SU-DHL-6 (cell line): ENCODE data around the gene PTTG1IP2.

Experiments used
- EZH2phosphoT487 ChIP-seq: fragments of 200-600 bp; sonication (generic), shearing (Covaris generic); conservative IDR thresholded peaks from 2 replicates; pipeline ENCODE4 v1.6.1; 2018; ENCODE audit warnings: mild to moderate bottlenecking, antibody characterized with exemption, low read length, moderate library complexity, mixed read lengths
- TF ChIP-seq, protein P1 (sequence below): fragments of 200-600 bp; sonication (generic); IDR thresholded peaks from one replicate; pipeline ENCODE4 v1.5.1; 2017; ENCODE audit warnings: antibody characterized with exemption, mild to moderate bottlenecking, low read length, moderate library complexity; ENCODE audit not compliant: insufficient read depth, poor library complexity, severe bottlenecking

DNA sequence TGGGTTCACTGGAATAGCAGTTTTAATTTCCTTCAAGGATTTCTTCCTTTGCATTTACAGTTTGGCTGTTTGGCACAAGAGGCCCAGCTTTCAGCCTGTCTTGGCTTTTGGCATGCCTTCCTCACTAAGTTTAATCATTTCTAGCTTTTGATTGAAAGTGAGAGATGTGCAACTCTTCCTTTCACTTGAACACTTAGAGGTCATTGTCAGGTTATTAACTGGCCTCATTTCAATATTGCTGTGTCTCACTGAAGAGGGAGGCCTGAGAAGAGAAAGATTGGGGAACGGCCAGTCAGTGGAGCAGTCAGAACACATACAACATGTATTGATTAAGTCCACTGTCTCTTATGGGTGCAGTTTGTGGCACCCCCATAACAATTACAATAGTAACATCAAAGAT is 33.9 kb downstream of the PTTG1IP2 start:
- TF ChIP-seq, protein P1, sequence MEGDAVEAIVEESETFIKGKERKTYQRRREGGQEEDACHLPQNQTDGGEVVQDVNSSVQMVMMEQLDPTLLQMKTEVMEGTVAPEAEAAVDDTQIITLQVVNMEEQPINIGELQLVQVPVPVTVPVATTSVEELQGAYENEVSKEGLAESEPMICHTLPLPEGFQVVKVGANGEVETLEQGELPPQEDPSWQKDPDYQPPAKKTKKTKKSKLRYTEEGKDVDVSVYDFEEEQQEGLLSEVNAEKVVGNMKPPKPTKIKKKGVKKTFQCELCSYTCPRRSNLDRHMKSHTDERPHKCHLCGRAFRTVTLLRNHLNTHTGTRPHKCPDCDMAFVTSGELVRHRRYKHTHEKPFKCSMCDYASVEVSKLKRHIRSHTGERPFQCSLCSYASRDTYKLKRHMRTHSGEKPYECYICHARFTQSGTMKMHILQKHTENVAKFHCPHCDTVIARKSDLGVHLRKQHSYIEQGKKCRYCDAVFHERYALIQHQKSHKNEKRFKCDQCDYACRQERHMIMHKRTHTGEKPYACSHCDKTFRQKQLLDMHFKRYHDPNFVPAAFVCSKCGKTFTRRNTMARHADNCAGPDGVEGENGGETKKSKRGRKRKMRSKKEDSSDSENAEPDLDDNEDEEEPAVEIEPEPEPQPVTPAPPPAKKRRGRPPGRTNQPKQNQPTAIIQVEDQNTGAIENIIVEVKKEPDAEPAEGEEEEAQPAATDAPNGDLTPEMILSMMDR, result no peak
- TF ChIP-seq EZH2phosphoT487, result no peak
